ENCODE measurements around the gene TUNAR. TPM values are rescaled to one million over a fixed set of nuclear protein-coding genes. Genes with fewer than 3 reads are reported as not detected.

The TUNAR gene
- total RNA-seq, 1 experiment from 2014 or later, result not detected

DNA sequence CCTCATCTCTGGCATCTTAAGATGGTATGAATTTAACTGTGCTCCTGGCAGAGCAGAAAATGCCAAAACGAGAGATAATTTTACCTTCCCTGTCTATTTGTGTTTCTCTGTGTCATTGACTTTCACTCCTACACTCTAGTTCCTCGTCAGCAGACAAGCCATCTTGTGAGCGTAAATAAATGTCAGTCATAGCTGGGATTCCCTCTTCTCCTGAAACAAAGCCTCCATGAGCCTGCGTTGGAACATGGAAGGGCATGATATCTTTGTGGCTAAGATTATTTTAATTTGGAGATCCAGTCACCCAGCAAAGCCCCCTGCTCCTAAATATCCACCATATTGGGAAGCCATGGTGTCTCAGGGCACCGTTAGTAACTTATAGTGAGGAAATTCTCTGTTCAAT lies 37.8 kb upstream of the TUNAR start:
- Histone ChIP-seq H3K27me3 (replicated peaks; ENCODE audit: insufficient read depth, low read depth, low read length, poor library complexity) (peaks cover 11% of the 10 kb centered on the region), H3K4me1 (ENCODE audit: insufficient read depth, low read length, poor library complexity, severe bottlenecking) (no peaks in the 10 kb centered on the region), H3K4me3 (ENCODE audit: low read depth, low read length, poor library complexity, severe bottlenecking) (no peak overlapping the region), H3K9me3 (ENCODE audit: low read depth, low read length, poor library complexity, severe bottlenecking) (no peaks in the 10 kb centered on the region), H3K36me3 (ENCODE audit: insufficient read depth, low read length, poor library complexity, severe bottlenecking) (no peaks in the 10 kb centered on the region), H3K27ac (ENCODE audit: low read depth, low read length, poor library complexity, severe bottlenecking) (no peak overlapping the region)
- no peak for DNase-seq (ENCODE audit: low spot score)
- no TSS peak for BruUV-seq (replicated peaks)
- intact Hi-C loops (cut with micrococcal nuclease; ENCODE audit: unreplicated experiment), result no loop called here
- TF ChIP-seq EZH2 (IDR thresholded peaks at IDR 0.05; ENCODE audit: borderline replicate concordance, low read depth, low read length, poor library complexity, severe bottlenecking), result no peak
- TF ChIP-seq, protein P1, sequence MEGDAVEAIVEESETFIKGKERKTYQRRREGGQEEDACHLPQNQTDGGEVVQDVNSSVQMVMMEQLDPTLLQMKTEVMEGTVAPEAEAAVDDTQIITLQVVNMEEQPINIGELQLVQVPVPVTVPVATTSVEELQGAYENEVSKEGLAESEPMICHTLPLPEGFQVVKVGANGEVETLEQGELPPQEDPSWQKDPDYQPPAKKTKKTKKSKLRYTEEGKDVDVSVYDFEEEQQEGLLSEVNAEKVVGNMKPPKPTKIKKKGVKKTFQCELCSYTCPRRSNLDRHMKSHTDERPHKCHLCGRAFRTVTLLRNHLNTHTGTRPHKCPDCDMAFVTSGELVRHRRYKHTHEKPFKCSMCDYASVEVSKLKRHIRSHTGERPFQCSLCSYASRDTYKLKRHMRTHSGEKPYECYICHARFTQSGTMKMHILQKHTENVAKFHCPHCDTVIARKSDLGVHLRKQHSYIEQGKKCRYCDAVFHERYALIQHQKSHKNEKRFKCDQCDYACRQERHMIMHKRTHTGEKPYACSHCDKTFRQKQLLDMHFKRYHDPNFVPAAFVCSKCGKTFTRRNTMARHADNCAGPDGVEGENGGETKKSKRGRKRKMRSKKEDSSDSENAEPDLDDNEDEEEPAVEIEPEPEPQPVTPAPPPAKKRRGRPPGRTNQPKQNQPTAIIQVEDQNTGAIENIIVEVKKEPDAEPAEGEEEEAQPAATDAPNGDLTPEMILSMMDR (conservative IDR thresholded peaks at IDR 0.05; ENCODE audit: low read depth, low read length), result no peak
- POLR2A ChIA-PET (ENCODE audit: low non-redundant PET), result no interaction called here
- CTCF ChIA-PET, result no interaction called here

DNA sequence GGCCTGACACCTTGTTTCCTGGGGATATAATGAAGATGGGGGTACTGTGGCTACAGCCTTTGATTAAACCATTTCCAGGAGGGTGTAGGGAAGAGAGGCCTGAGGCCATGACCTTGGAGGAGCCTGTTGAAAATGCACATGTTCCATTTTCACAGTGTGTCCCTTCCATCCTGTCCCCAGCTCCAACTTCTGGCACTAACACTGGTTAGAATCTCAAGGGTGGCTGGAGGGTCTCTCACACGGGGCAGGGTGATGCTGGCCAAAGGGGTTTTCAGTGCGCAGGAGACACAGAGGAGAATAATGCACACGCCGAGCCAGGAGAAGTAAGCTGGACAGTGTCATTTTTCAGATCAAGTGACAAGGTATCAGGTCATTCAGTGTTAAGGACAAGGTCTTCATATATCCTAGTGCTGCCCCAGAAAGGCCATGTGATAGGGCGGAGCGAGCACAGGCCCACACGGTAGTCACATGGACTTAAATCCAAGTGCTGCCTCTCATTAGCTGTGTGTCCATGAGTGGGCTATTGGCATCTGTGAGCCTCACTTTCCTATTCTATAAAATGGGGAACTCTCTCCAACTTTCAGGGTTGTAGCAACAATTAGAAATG lies 36.4 kb upstream of the TUNAR start:
- H3K27me3 ChIP-seq (replicated peaks; ENCODE audit: insufficient read depth, low read depth, low read length, poor library complexity), result peaks cover 22% of the 10 kb centered on the region
- no peak overlapping the region for H3K27ac ChIP-seq (ENCODE audit: low read depth, low read length, poor library complexity, severe bottlenecking)
- no TSS peak for BruUV-seq (replicated peaks)
- DNase-seq (ENCODE audit: low spot score), result no peak
- H3K4me1 ChIP-seq (ENCODE audit: insufficient read depth, low read length, poor library complexity, severe bottlenecking), result no peaks in the 10 kb centered on the region
- intact Hi-C loops (cut with micrococcal nuclease; ENCODE audit: unreplicated experiment), result no loop called here
- CTCF ChIA-PET, result no interaction called here
- H3K9me3 ChIP-seq (ENCODE audit: low read depth, low read length, poor library complexity, severe bottlenecking), result no peaks in the 10 kb centered on the region
- no peaks in the 10 kb centered on the region for H3K36me3 ChIP-seq (ENCODE audit: insufficient read depth, low read length, poor library complexity, severe bottlenecking)
- TF ChIP-seq EZH2 (IDR thresholded peaks at IDR 0.05; ENCODE audit: borderline replicate concordance, low read depth, low read length, poor library complexity, severe bottlenecking), result no peak
- TF ChIP-seq, protein P1 (conservative IDR thresholded peaks at IDR 0.05; ENCODE audit: low read depth, low read length), result no peak
- no peak overlapping the region for H3K4me3 ChIP-seq (ENCODE audit: low read depth, low read length, poor library complexity, severe bottlenecking)
- POLR2A ChIA-PET (ENCODE audit: low non-redundant PET), result no interaction called here

DNA sequence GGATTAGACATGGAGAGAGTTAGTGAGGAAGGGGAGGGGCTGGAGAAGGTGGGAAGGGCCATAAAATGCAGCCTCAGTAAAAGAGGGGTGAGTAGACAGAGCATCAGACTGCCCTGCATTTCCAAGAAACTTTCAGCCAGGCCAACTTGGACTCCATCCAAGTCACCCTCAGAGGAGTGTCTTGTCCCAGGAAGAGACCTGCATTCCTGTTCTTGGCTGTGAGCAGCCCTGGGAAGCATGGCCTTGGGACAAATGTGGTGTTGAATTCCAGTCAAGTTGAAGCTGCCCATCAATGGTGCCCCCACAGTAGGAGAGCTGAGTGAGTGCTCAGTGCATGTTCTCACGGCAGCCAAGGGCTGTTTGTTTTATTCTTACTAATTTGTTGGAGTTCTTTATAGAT lies 35.0 kb upstream of the TUNAR start:
- no TSS peak for BruUV-seq (replicated peaks)
- POLR2A ChIA-PET (ENCODE audit: low non-redundant PET), result no interaction called here

More for the DNA sequence above, 35.0 kb upstream of the TUNAR start:
- Histone ChIP-seq H3K4me3 (ENCODE audit: low read depth, low read length, poor library complexity, severe bottlenecking) (no peak overlapping the region), H3K9me3 (ENCODE audit: low read depth, low read length, poor library complexity, severe bottlenecking) (no peaks in the 10 kb centered on the region), H3K36me3 (ENCODE audit: insufficient read depth, low read length, poor library complexity, severe bottlenecking) (no peaks in the 10 kb centered on the region), H3K27me3 (replicated peaks; ENCODE audit: insufficient read depth, low read depth, low read length, poor library complexity) (peaks cover 30% of the 10 kb centered on the region), H3K27ac (ENCODE audit: low read depth, low read length, poor library complexity, severe bottlenecking) (no peak overlapping the region), H3K4me1 (ENCODE audit: insufficient read depth, low read length, poor library complexity, severe bottlenecking) (no peaks in the 10 kb centered on the region)
- no peak for DNase-seq (ENCODE audit: low spot score)
- CTCF ChIA-PET, result no interaction called here
- TF ChIP-seq EZH2 (IDR thresholded peaks at IDR 0.05; ENCODE audit: borderline replicate concordance, low read depth, low read length, poor library complexity, severe bottlenecking), result no peak
- TF ChIP-seq, protein P1 (conservative IDR thresholded peaks at IDR 0.05; ENCODE audit: low read depth, low read length), result no peak
- intact Hi-C loops (cut with micrococcal nuclease; ENCODE audit: unreplicated experiment), result no loop called here

Data from A673 (cell line).